ENCODE data around the gene COA1.

GRCh38 chr7:43721193-43721806 is 8.0 kb downstream of the COA1 start:
- TF ChIP-seq EP300 (IDR thresholded peaks at IDR 0.05; ENCODE audit: low read depth) (no peak), POLR2A (IDR thresholded peaks at IDR 0.05) (no peak), CTCF (IDR thresholded peaks at IDR 0.05) (peak; percentile 62 to 72 (median 66))
